HUES64 (cell line): ENCODE measurements around the gene MYBPC3.

ENCODE experiments used
- H3K27ac ChIP-seq: 2 replicates; pipeline ENCODE4 v1.7.0; 2013; ENCODE audit warnings: low read depth, low read length, inconsistent platforms
- H3K27me3 ChIP-seq: 2 replicates; pipeline ENCODE4 v1.6.1; 2013; ENCODE audit warnings: mild to moderate bottlenecking, low read length; ENCODE audit not compliant: insufficient read depth
- H3K36me3 ChIP-seq: 2 replicates; pipeline ENCODE4 v1.6.1; 2013; ENCODE audit warnings: mild to moderate bottlenecking, low read length; ENCODE audit not compliant: insufficient read depth
- H3K4me1 ChIP-seq: 2 replicates; pipeline ENCODE4 v1.6.1; 2013; ENCODE audit warnings: mild to moderate bottlenecking, low read length, moderate library complexity; ENCODE audit not compliant: insufficient read depth
- H3K4me3 ChIP-seq: 2 replicates; pipeline ENCODE4 v1.5.1; 2013; ENCODE audit warnings: mild to moderate bottlenecking, low read length, moderate library complexity
- H3K9ac ChIP-seq: 2 replicates; pipeline ENCODE4 v1.6.1; 2013; ENCODE audit warnings: mild to moderate bottlenecking, low read depth, low read length
- H3K9me3 ChIP-seq: 2 replicates; pipeline ENCODE4 v1.6.1; 2013; ENCODE audit warnings: low read depth, low read length; ENCODE audit not compliant: insufficient read depth
- WGBS: fragments of 150-250, 120-280 bp; methylation state at CpG from one replicate; pipeline ENCODE4 v1.1.7; 2013; ENCODE audit warnings: missing lambda C conversion rate; 5-methylcytosine and 5-hydroxymethylcytosine counted together

The MYBPC3 gene

DNA sequence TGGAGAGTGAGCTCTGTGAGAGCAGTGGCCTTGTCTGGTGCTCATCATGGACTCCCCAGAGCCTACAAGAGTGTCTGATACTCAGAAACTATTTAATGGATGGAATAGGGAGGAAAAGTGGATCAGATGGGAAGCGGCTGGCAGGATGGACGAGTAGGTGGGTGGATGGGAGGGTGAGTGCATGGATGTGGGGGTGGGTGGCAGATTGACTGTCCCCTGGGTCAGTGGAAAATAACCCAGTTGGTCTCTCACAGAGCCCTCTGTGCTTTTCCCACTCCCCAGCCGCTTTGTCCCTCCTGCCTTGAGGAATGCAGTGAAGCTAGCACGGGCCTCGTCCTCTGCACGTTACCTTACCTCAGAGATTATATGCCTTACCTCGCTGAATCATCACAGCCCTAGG is 19.9 kb upstream of the MYBPC3 start:
- Histone ChIP-seq H3K4me3 (no peak overlapping the region), H3K4me1 (peaks cover 2% of the 10 kb centered on the region; the same call in 1 of the 2 replicates), H3K27ac (no peak overlapping the region), H3K27me3 (no peaks in the 10 kb centered on the region), H3K36me3 (no peaks in the 10 kb centered on the region), H3K9me3 (no peaks in the 10 kb centered on the region), H3K9ac (no peak overlapping the region)
- 80% methylated on average over 7 of the region's 7 CpGs for WGBS

DNA sequence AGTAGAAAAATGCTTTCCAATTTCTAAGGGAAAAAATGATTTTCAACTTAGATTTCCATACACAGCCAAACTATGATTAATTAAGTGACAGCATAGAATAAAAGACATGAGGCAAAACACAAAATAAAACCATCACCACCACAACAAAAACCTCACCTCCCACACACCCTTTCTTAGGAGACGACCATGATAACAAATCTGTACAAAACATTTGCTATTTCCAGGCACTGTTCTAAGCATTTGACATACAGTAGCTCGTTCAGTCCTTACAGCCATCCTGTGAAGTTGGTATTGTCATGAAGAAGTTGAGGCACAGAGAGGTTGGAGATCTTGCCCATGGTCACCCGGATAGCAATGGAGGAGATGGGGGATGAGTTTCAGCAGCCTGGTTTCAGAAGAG is 17.2 kb upstream of the MYBPC3 start:
- 76% methylated on average over 3 of the region's 3 CpGs for WGBS
- no peak overlapping the region for H3K9ac ChIP-seq
- no peaks in the 10 kb centered on the region for H3K9me3 ChIP-seq
- H3K27ac ChIP-seq, result no peak overlapping the region
- H3K4me3 ChIP-seq, result no peak overlapping the region
- no peaks in the 10 kb centered on the region for H3K27me3 ChIP-seq
- peaks cover 2% of the 10 kb centered on the region; the same call in 1 of the 2 replicates for H3K4me1 ChIP-seq
- H3K36me3 ChIP-seq, result no peaks in the 10 kb centered on the region

DNA sequence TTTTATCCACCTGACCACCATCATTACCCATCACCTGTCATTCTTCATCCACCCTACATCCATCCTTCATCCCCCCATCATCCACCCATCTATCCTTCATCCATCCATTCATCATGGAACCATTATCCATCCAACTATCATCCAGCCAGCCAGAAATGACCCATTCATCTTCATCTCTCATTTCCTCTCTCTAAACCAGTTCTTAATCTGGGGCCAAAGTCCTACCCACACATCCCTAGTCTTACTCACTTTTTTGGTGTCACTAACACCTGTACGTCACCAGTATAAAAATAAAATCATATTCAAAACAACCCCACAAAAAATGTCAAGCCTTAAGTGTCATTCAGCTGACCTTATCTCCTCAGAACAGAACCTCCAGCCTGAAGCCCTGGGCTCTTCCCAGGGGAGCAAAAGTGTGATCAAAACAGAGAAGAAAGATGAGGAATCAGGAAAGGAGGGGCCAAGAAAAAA is 13.6 kb upstream of the MYBPC3 start:
- H3K4me3 ChIP-seq, result no peak overlapping the region
- no peaks in the 10 kb centered on the region for H3K27me3 ChIP-seq
- 88% methylated on average over 1 of the region's 1 CpG for WGBS
- H3K27ac ChIP-seq, result no peak overlapping the region
- no peaks in the 10 kb centered on the region for H3K4me1 ChIP-seq
- H3K9ac ChIP-seq, result no peak overlapping the region
- no peaks in the 10 kb centered on the region for H3K36me3 ChIP-seq
- no peaks in the 10 kb centered on the region for H3K9me3 ChIP-seq

DNA sequence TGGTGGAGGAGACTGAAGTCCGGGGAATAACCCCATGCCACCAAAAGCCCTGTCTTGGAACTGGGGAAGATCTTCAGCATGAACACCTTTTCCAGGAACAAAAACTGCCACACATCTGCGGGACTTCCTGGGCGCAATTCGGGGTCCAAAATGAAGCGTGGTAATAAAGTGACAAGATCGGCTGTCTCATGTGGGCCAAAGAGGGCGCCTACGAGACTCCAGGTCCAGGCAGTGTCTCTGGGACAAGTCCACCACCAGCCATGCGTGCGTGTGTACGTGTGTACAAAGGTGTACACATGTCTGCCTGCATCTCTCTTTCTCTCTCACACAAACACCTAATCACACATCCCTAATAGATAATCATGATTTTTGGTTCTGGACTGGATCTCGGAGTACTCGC is 8.9 kb upstream of the MYBPC3 start:
- H3K27me3 ChIP-seq, result no peaks in the 10 kb centered on the region
- H3K36me3 ChIP-seq, result no peaks in the 10 kb centered on the region
- H3K4me3 ChIP-seq, result no peak overlapping the region
- no peak overlapping the region for H3K9ac ChIP-seq
- no peaks in the 10 kb centered on the region for H3K9me3 ChIP-seq
- H3K27ac ChIP-seq, result no peak overlapping the region
- no peaks in the 10 kb centered on the region for H3K4me1 ChIP-seq
- 92% methylated on average over 13 of the region's 13 CpGs for WGBS

DNA sequence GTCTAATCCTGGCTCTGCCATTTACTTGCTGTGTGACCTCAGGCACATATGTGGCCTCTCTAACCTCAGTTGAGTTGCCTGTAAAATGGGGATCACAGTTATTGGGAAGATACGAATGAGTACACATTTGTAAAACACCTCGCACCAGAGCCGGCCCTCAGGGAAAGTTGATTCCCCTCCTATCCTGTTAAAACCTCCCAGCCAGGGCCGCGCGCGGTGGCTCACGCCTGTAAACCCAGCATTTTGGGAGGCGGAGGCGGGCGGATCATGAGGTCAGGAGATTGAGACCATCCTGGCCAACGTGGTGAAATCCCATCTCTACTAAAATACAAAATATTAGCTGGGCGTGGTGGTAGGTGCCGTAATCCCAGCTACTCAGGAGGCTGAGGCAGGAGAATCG is 7.8 kb upstream of the MYBPC3 start:
- Histone ChIP-seq H3K27me3 (no peaks in the 10 kb centered on the region), H3K9me3 (no peaks in the 10 kb centered on the region), H3K36me3 (no peaks in the 10 kb centered on the region), H3K4me3 (no peak overlapping the region), H3K4me1 (no peaks in the 10 kb centered on the region), H3K9ac (no peak overlapping the region), H3K27ac (no peak overlapping the region)
- WGBS, result 94% methylated on average over 15 of the region's 15 CpGs

DNA sequence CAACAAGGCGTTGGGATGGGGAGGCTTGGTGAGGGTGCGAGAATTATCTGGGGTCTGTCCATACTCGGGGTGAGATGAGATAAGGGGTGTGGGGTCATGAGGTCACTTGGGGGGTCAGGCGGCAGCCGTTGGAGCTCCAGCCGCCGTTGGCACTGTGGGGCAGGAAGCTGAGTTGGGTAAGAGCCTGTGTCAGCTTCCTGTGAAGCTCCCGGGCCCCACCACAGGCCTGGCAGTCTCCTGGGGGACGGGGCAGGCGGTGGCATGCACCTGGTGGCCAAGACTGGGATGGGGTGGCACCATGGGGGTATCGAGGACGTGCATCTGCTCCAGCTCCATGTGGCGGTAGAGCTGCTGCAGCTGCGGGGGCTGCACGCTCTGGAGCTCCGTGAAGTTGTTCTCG is 7.1 kb upstream of the MYBPC3 start:
- H3K27ac ChIP-seq, result no peak overlapping the region
- H3K4me3 ChIP-seq, result no peak overlapping the region
- H3K36me3 ChIP-seq, result no peaks in the 10 kb centered on the region
- no peaks in the 10 kb centered on the region for H3K4me1 ChIP-seq
- no peaks in the 10 kb centered on the region for H3K9me3 ChIP-seq
- 93% methylated on average over 17 of the region's 17 CpGs for WGBS
- no peak overlapping the region for H3K9ac ChIP-seq
- no peaks in the 10 kb centered on the region for H3K27me3 ChIP-seq

DNA sequence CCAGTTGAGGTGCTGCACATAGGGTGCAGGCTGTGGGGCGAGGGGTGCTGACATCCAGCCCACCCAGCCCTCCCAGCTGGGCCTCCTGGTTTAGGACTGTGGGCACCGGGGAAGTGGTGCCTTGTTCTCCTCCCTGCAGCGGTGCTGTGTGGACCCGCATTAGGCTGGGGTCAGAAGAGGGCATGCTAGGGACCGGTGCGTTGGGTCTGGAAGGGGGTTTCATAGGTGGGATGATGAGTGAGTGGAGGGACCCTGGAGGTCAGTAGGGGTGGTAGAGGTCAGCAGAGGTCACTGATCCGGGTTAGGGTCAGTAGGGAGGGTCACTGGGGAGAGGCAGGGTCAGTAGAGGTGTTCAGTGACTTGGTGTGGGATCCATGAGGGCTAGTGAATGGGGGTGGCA is 6.7 kb upstream of the MYBPC3 start:
- H3K4me3 ChIP-seq, result no peak overlapping the region
- no peak overlapping the region for H3K9ac ChIP-seq
- 92% methylated on average over 7 of the region's 7 CpGs for WGBS

DNA sequence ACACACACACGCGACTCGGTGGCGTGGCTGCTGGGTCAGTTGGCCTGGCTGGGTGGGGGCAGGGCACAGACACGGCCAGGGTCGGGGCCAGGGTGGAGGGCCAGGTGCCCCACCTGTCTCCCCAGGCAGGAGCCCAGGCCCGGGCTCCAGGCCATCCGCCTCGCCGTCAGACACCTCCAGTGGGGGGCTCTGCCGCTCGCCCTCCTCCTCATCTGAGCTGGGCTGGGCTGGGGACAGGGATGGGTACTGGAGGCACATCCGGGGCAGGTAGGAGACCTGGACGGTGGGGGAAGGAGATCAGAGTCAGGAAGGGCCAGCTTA is 6.2 kb upstream of the MYBPC3 start:
- H3K4me3 ChIP-seq, result no peak overlapping the region
- no peak overlapping the region for H3K27ac ChIP-seq
- no peaks in the 10 kb centered on the region for H3K4me1 ChIP-seq
- no peaks in the 10 kb centered on the region for H3K27me3 ChIP-seq
- no peaks in the 10 kb centered on the region for H3K9me3 ChIP-seq
- H3K9ac ChIP-seq, result no peak overlapping the region
- WGBS, result 91% methylated on average over 14 of the region's 14 CpGs
- no peaks in the 10 kb centered on the region for H3K36me3 ChIP-seq

More for the DNA sequence above, 6.7 kb upstream of the MYBPC3 start:
- no peaks in the 10 kb centered on the region for H3K27me3 ChIP-seq
- H3K36me3 ChIP-seq, result no peaks in the 10 kb centered on the region
- no peaks in the 10 kb centered on the region for H3K9me3 ChIP-seq
- H3K4me1 ChIP-seq, result no peaks in the 10 kb centered on the region
- no peak overlapping the region for H3K27ac ChIP-seq

DNA sequence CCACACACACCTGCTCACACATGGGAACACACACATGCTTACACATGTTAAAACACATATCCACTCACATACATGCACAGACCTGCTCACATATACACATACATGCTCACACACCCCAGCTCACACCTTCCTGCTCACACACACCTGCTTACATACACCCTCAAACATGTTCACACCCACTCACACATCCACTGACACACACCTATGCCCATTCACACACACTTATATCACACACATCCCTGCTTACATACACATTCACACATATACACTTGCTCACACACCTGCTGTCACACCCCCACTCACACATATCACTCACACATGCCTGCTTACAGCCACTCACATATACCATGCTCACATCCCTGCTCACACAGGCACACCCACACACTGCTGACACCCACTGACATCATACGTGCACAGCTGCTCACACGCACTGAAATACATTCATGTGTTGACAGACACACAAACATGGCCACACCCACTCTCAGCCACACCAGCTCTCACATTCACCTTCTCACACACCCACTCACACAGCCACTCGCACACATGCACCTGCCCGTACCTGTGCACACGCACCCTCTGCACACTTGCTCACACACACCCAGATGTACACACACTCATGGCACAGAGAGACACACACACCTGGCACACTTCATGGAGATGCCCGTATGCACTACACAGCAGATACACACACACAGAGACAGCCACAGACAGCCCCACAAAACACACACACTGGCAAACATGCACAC is 5.7 kb upstream of the MYBPC3 start:
- Histone ChIP-seq H3K4me1 (no peaks in the 10 kb centered on the region), H3K27ac (no peak overlapping the region), H3K9me3 (no peaks in the 10 kb centered on the region), H3K4me3 (no peak overlapping the region), H3K27me3 (no peaks in the 10 kb centered on the region), H3K36me3 (no peaks in the 10 kb centered on the region), H3K9ac (no peak overlapping the region)
- 95% methylated on average over 6 of the region's 6 CpGs for WGBS

DNA sequence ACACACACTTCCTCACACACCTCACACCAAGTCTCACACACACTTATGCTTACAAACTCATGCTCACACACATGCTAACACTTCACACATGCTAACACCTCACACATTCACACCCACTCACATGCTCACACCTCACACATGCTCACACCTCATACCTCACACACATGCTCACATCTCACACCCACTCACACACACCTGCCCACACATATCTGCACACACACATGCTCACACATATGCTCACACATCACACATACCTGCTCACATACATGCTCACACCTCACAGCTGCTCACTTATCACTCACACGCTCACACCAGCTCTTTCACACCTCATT is 4.5 kb upstream of the MYBPC3 start:
- Histone ChIP-seq H3K27ac (no peak overlapping the region), H3K9ac (no peak overlapping the region), H3K4me1 (no peaks in the 10 kb centered on the region), H3K27me3 (no peaks in the 10 kb centered on the region), H3K9me3 (no peaks in the 10 kb centered on the region), H3K4me3 (no peak overlapping the region), H3K36me3 (no peaks in the 10 kb centered on the region)
- WGBS, result 90% methylated on average over 1 of the region's 1 CpG

DNA sequence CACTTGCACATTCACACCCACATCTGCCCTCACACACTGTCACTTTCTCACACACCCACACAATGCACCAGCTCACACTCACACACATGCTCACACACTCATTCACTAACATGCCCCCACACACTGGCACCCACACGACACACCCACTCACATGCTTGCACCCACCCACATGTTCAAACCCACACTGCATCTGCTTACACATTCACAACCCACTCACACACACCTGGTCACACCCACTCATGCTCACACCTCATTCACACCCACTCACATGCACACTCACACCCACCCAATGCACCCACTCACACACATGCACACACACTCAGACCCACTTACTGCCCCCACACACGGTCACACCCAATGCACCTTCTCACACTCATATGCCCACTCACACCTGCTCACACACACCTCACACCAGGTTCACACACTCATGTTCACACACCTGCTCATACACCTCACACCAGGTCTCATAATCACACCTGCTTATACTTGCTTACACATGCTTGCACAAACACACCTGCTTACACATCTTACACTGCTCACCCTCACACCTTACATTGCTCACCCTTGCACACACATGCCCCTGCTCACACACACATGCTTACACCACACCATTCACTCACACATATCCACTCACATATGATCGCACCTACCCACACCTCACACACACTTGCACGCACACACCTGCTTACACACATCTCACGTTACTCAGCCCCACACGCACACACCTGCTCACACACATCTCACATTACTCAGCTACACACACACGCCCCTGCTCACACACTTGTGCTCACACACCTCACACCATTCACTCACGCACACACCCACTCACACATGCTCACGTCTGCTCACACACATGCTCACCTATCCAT is 3.9 kb upstream of the MYBPC3 start:
- 88% methylated on average over 9 of the region's 9 CpGs for WGBS
- no peaks in the 10 kb centered on the region for H3K4me1 ChIP-seq

More for the DNA sequence above, 3.9 kb upstream of the MYBPC3 start:
- H3K4me3 ChIP-seq, result no peak overlapping the region
- no peak overlapping the region for H3K9ac ChIP-seq
- H3K9me3 ChIP-seq, result no peaks in the 10 kb centered on the region
- H3K36me3 ChIP-seq, result no peaks in the 10 kb centered on the region
- H3K27ac ChIP-seq, result no peak overlapping the region
- no peaks in the 10 kb centered on the region for H3K27me3 ChIP-seq
